ENCODE data around the gene ATAT1.

The ATAT1 gene

DNA sequence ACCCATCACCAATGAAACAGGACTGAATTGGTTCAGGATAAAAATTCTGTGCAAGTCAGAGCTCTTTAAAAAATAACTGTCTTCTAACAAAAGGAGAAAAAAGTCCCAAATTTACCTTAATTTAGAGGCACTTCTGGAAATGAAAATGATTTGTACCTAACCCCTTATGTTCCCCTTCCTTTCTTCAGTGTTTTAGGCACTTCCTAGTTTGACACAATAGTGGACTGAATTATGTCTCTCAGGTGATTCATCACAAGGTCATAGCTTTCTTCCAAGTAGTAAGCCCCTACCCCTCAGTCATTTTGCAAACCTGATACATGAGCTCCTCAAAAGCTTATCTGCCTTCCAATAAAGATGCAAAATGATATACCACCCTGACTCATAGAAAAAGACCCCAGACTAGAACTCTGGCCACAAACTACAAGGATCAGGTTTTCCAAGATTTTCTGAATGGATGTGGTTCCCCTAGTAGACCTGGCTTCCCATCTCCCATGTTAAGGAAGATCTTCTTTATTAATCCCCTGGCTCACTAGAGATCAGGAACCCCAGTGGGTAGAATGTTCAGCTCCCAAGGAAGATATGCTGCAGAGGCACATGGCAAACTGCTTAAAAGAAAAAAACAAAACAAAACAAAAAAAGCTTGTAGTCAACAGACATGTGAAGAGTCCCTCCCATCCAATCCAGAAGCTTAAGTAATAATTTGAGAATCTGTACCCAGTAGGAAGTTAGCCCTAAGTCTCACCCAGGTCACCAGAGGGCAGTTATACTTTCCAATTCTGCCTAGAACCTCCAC, 13.2 kb upstream of the ATAT1 start:
- no peak for DNase-seq

DNA sequence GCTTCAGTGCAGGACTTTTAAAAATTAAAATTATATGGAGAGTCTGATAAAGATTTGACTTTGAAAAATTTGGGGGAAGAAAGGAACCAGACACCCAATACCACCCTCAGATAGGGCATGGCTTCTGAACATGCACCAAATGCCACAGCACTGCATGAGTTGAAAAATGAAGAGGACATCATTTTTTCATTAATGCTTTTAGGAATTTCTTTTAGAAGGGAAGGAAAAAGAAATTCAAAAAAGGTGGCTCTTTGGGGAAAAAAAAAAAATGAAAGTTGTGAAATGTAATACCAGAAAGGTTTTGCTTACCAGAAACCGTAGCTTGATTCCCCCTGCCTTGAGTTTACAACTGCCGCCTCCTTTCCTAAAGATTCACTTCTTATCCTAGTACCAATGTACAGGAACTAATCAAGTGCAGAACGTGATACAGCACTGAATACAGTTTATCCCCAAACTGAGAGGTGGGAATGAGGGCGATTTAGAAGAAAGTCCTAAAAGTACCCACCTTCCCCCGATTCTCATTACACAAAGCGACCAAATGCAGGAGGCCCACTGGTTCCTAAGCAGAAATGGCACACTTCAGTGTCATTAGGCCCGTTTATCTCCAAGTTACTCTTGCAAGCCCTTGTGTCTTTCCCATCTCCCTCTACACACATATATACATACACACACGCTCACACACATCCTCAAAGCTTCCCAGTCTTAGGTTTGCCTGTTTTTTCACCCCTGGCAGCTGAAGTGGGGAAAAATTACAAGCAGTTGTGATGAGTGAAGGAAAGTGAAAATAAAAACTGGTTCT, 12.4 kb upstream of the ATAT1 start:
- no peak for DNase-seq

DNA sequence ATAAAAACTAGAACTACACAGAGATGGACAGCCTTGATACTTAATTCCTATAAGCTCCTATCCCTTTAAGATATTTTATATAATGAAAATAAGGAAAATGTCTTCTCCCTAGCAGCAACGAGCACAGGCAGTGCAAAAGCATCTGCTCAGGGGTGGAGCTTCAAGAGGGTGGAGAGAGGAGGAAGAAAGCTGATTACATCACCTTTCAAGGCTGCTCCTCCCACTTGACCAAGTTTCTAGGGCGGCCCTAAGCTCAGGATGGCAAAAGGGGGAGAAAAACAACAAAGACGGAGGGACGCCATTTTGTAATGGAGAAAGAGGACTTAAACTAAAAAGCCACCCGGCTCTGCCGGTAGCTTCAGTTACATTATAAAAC, 11.8 kb upstream of the ATAT1 start:
- no peak for DNase-seq

DNA sequence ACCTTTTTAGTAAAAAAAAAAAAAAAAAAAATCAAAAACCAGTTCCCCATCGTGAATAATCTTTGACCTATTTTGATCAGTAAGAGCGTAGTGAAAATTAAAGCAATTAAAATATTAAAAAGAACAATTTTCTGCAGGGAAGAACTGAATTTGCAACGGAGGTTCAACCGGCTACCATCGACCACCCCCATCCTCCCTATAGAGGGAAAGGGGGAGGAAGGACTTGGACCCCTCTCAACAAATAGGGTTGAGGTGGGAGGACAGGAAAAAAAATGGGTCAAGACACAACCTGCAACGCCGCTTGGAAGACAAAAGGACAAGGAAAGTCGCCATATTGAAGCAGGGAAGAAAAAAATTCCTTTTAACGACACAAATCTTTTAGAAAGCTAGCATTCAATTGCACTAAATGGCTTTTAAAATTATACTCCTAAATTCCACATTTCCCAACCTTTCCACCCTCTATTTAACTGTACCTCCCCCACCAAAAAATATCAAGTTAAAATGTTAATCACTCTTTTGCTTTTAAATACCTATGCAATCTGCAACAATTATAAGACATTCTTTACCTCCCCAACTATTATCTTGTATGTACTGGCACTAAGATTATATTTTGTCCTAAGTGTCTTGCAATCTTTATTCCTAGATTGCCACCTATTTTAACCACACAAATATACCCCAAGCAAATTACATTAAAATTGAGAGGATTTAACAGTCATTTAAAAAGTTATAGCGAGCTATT, 11.3 kb upstream of the ATAT1 start:
- DNase-seq = no peak

DNA sequence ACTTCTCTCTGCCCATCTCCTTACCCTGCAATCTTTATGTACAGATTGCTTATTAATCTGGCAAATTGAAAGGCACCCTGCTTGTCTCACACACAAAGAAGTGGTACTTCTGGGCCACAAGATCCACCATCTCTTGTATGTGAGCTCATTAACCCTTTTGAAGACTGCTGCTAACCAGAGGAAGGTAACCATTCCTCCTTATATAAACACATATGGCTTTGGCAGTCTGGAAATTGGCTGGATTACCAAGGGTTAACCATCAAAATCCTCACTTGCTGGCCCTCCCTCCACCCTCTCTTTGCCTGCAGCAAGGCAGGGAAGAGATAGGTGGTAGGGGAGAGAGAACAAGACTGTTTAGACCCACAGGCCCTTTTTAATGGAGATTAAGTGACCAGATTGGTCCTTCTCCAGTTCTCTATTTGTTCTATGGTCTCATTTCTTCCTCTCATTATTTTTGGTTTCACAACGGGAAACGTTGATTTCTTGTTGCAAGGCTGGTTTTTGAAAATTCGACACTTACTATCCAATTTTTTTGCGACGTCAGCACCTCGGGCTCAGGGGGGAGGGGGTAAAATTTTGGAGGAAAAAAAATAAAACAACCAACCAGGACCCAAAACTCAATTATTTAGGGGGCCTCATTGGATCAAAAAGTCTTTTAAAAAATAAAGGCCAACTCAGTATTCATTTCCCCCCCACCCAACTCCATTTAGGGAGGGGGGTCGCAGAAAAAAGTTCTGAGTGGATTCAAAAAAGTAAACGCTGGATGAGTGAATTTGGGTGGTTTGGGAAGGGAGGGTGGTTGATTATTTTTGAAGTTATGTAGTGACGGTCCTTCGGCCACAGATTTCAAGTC, 10.5 kb upstream of the ATAT1 start:
- DNase-seq = no peak

DNA sequence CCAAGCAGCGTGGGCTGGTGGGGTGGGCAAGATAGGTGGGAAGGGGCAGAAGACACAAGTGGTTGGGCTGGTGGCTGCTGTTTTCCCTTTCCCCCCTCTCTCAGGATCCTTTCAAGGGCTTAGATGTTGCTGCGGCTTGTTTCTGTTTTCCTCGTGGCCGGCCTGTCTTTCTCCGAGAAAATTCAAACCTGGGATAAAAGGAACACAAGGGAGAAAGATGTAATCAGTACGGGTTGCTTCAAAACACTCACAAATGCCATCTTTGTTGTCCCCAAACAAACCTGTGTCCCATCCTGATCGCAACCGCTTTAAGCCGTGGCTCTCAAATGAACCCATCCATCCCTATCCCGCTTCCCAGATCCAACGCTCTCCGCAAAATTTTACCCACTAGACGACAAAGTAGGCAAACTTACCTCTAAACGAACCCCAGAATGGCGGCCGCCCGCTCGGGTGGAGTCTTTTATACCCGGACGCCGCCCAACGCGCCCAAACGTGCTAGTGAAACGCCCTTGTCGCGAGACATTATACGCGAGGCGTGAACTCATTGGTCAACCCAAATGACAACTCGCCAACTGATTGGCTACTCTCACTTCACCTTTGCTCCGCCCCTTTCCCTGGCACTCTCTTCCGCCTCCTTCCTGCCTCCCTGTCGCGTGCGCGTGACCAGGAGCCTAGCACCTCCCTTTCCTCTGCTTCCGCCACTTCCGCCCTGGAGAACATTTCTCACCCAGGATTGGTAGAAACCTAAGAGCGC, 9.7 kb upstream of the ATAT1 start, which contains the start of gene PPP1R10:
Gene PPP1R10, minus strand, starts transcription at position 433 of the 754 bp plus-strand sequence. CDS start 7,299 bp downstream, outside the sequence.
- peak; percentile 94 for DNase-seq

DNA sequence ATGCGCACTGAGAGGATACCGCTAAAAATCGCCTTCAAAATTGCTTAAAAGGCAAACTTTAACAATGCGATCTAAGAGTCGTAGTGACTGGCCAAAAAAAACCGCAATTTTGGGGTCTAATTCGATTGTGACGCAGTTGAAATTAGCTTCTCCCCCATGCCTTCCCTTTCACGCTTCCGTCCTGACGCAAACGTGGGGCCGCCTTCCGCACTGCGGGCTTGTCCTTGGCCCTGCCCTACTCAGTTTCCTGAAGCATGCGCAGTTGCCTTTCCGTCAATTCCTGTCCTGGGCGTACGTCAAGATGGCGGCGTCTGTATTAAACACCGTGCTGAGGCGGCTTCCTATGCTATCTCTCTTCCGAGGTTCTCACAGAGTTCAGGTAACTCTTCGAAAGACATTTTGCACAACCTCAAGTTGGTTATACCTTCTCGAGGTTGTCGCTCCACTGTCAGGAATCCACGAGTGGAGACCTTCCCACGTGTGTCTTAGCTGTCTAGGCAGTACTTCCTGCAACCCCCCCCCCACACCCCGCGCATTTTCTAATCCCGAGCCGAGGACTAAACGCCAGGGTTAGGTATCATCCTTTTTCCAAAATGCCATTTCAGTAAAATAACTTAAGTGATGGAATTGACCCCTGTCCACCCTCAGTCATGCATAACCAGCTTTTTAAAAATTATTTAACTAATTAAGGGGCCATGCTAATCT, 9.0 kb upstream of the ATAT1 start, which contains the start of gene MRPS18B:
Gene MRPS18B, plus strand, starts transcription at position 276 of the 705 bp plus-strand sequence. Its CDS starts 26 bp downstream, at position 302.
- DNase-seq = peak; percentile 86

DNA sequence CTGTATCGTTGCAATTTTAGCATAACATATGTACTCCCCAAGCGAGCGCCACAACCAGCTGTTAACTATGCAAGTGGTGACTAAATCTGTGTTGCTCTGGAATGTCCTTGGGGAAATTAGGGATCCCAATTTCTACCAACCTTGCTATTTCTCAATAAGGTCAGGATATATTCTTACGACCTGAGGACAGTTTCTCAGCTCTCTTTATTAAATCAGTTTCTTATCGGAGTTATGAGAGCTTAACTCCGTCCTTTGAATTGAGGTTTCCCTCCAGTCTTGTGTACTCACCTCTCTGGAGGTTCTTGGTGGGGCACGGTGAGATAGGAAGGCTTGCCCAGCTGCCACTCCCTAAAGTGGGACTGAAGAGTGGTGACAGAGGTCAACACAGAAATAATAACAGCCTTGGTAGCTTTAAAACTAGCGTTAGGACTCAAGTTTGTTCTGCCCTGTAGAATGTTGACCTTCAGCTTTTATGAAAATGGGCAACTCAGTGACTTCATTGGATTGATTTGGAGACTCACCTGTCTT, 8.3 kb upstream of the ATAT1 start:
- DNase-seq = no peak

DNA sequence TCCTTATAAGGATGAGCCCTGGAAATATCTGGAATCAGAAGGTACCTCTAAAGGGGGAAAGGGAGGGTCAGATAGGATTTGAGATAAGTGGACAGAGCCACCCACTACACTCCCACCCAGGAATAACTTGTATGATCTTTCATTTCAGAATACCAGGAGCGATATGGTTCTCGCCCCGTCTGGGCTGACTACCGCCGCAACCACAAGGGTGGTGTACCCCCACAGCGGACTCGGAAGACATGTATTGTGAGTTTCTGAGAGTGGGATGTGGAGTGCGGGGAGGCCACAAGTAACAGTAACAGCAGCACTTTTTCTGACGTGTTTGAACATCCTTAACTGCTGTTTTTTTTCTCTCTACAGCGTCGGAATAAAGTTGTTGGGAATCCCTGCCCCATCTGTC, 7.1 kb upstream of the ATAT1 start:
- DNase-seq = no peak

DNA sequence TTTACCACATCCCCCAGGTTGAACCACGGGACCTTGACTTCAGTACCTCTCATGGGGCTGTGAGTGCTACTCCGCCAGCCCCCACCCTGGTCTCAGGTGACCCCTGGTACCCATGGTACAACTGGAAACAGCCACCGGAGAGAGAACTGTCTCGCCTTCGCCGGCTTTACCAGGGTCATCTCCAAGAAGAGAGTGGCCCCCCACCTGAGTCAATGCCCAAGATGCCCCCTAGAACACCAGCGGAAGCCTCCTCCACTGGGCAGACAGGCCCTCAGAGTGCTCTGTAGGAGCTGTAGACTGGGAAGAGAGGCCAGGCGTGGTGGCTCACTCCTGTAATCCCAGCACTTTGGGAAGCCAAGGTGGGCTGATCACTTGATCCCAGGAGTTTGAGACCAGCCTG, 1.2 kb upstream of the ATAT1 start:
- no peak for DNase-seq

DNA sequence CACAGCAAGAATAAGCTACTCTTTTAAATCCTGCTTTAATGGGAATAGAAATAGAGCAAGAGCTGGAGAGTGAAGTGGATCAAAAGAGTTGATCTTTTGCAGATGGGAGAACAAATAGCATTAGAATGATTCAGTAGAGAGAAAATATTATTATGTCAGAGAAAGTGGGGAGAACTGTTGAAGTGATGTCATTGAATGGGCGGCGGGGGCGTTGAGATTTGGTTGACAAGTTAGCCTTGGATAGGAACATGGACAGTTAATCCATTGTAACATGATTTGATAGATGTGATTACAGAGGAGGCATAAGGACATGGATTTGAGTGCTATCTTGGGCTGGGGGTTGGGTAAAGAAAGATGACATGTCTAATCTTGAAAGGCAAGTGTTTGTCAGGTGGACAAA, 9.2 kb downstream of the ATAT1 start:
- no peak for DNase-seq

DNA sequence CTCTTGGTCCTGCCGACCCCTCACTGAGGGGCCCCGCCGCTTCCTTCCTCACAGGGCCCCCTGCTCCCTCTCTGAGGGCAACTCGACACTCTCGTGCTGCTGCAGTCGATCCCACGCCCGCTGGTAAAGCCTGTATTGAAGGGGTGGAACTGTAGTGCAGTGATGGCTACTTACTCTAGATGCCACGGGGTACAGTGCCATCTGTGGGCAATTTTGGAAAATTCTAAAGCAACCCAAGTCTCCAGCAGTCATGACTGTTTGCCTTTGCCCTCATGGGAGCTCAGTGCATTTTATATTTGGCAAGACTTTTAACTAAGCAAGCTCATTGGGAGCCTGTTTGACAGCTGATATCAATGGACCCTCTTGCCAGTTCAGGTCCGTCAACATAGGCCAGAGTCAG, 13.8 kb downstream of the ATAT1 start:
- no peak for DNase-seq

DNA sequence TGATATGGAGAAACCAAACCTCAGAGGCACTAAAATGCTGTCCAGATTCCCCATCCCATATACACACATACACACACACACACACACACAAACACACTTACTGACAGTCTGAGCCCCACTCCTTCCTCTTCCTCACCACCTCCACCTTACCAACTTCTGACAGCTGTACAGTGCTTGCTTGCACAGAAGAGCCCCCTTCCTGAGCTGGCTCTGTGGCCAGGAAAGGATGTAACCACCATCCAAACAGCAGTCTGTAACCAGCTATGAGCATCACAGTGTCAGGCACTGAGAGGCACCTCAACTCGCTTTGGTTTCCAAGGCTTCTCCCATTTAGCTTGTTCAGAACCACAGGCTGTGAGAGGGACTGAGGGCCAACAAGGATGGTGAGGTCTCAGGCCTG, 14.4 kb downstream of the ATAT1 start:
- no peak for DNase-seq

DNA sequence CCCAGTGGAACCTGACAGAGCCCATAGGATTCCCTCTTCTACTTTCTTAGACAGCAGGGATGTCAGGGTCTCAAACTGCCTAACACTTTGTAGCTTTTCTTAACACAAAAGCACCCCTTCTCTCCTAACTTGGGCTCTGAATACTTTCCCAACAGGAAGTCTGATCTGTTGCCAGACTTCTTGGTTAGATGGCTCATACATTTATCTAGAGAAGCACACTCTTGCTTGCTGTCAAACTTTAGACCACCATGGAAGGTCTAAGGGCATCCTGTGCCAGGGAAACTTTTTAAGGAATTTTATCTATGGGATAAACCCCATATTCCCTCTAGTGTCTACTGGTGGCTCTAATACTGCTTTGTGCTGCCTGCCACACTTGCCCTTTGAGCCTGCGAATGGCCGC, 17.0 kb downstream of the ATAT1 start:
- DNase-seq = no peak

DNA sequence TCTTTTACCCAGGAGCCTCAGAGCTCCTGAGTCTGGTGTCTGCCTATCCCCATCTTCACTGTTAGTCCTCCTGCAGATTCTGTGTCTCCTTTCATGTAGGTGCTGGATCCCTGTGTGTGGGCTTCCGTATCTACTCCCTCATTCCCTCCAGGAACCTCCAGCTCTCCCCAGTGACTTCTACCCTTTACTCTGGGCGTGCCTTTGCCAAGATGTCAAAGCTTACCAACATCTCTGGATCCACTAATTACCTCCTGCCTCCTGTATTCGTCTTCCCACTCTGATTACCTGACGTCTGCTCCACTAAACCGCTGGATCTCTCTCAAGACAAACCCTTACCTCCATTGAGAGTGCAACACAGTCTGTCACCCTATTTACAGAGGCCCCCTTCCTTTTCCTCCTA, 18.1 kb downstream of the ATAT1 start:
- DNase-seq = no peak

DNA sequence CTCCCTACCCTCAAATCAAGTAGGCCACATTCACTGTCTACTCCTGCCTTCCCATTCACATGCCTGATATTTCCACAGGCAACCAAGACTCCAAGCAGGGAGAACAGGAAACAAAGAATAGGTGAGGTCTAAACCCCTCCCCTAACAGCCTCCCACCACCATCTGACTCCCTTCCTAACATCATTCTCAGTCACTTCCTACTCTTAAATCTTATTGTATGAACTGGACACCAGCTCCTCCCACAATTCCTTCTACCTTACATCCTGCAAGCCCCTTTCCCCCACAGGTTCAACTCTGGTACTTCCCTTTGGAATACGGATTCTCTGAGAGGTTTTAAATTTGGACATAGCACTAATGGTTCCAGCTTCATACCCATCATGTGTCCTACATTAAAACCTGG, 19.3 kb downstream of the ATAT1 start:
- DNase-seq = no peak

DNA sequence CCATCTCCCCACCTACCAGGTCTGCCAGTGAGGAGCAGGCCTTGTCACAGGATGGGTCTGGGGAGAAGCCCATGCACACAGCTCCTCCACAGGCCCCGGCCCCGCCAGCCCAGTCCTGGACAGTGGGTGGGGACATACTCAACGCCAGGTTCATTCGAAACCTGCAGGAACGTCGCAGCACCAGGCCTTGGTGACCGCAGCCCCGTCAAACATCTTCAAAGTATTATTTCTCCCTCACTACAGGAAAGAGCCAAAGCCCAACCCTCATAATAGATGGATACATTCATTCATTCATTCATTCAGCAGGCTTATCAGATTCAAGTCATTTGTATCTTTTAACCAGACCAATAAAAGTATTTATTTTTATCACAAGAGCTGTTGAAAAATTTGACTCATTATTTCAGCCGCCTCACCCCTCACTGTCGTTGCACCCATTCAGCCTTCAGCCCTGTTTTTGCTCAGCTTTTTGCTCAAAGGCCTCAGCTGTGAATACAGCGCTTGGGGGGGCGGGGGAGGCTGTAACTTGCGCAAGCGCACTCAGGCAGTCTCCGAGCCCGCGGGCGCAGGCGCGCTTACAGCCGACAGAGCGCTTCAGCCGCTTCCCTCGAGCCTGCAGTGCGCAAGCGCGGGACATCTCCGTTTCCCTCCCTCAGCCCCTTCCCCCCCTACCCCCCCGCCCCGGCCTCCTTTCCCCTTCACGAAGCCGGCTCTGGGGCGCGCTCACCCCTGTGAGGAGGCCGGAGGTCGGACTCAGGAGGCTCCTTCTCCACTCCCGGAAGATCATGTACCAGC, 20.0 kb downstream of the ATAT1 start, which contains the start of gene C6orf136:
Gene C6orf136, plus strand, starts transcription at position 684 of the 792 bp plus-strand sequence. Its CDS starts 99 bp downstream, at position 783.
- DNase-seq = peak; percentile 90

DNA sequence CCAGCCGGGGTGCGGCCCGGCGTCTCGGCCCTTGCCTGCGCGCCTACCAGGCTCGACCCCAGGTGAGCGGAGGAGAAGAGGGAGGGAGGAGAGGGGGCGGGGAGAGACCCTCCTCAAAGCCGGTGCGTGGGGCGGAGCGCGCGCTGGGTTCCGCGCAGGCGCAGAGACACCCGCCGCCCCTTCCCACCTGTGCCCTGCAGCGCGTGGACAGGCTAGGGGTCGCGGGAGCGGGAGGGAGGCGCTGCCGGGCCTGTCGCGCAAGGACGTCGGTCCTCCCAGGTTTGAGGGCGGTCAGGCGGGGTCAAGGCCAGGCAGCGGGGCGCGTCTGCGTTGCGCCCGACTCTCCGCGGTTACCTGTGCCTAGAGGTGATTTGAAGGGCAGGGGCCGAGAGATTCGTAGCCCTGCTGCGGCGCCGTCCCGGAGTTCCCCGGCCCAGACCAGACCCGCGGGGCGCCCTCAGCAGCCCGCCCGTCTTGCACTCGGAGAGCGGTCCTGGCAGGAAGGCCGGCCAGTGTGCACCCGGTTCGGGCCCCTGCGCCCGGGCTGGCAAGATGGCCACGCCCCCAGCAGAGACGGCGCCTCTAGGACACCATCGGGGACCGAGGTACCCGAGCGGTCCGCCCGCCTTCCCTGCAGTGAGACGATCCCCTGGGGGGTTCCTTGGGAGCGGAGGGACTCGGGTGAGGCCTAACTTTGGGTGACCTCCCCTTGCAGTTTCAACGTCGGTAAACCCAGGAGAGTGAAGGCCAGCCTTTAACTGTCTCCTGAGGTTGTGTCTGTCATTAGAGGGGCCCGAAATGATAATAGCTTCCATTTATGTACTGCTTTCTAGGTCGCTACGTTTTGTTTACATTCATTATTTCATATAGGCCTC, 20.8 kb downstream of the ATAT1 start:
- DNase-seq = peak; percentile 63

DNA sequence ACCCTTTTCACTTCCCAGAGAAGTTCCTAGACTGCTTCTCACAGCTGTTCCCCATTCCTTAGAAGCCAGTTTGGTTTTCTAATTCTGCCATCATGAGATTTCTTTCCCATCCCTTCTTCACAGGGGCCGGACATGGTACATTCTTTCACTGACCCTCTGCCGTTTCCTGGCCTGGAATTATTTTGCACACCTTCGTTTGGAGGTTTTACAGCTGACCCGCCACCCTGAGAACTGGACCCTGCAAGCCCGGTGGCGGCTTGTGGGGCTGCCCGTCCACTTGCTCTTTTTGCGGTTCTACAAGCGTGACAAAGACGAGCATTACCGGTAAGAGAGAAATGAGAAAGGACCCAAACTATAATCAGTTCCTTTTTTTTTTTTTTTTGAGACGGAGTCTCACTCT, 24.5 kb downstream of the ATAT1 start:
- no peak for DNase-seq

All from activated gamma-delta T cell (primary cell).